ENCODE data around the gene RWDD2A.

RWDD2A gene

GRCh38 chr6:83198486-83199172, 5.5 kb downstream of the RWDD2A start:
- DNase-seq (ENCODE audit: low spot score), result no peak

DNA sequence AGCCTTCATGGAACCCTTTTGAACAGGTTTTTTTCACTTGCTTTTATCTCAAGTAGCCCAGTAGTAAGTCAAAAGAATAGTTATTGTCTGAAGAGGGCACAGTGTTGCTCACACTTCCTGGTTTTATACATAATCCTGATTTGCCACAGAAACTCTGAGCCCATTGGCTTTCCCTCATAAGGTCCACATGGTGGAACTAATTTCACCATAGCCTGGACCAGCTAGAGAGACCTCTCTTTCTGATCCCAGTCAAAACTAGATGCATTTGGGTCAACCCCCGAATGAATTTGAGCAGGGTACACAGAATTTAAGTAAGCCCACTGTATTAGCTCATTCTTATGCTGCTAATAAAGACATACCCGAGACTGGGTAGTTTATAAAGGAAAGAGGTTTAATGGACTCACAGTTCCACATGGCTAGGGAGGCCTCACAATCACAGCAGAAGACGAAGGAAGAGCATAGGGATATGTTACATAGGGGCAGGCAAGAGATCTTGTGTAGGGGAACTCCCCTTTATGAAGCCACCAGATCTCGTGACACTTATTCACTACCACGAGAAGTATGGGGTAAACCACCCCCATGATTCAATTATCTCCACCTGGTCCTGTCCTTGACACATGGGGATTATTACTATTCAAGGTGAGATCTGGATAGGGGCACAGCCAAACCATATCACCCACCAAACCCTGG, 6.2 kb downstream of the RWDD2A start:
- DNase-seq (ENCODE audit: low spot score), result no peak

DNA sequence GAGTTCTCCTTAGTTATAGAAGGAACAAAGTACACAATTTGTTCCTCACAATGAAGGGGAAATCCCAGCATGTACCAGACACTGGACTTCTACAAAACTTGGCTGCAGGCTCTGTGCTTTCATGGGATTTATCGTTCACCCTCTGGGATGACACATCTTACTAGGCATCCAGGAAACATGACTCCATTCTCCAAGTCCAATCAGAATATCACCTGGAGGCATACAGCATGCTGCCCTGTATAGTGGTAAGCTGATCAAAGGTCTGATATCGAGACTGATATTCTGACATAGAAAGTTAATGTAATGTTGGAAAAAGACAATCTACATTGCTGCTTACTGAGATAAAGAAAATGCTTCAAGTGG, 6.7 kb downstream of the RWDD2A start:
- DNase-seq (ENCODE audit: low spot score), result no peak

DNA sequence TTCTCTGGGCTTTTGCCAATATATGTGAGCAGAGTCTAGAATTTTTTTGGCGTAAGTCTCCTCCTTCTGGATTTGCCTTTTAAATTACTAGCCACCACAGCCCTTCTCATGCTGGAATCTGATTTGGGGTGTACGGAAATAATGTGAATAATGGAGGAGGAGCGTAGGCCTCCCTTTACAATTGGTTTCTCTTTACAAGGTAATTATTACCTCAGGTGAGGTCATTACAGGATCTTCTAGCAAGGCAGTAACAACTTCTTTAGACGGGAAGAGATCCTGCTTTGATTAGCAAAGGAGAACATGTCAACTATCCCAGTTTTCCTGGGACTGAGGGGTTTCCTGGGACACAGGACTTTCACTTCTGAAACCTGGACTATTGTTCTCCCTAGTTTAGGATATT, 8.9 kb downstream of the RWDD2A start:
- no peak for DNase-seq (ENCODE audit: low spot score)

DNA sequence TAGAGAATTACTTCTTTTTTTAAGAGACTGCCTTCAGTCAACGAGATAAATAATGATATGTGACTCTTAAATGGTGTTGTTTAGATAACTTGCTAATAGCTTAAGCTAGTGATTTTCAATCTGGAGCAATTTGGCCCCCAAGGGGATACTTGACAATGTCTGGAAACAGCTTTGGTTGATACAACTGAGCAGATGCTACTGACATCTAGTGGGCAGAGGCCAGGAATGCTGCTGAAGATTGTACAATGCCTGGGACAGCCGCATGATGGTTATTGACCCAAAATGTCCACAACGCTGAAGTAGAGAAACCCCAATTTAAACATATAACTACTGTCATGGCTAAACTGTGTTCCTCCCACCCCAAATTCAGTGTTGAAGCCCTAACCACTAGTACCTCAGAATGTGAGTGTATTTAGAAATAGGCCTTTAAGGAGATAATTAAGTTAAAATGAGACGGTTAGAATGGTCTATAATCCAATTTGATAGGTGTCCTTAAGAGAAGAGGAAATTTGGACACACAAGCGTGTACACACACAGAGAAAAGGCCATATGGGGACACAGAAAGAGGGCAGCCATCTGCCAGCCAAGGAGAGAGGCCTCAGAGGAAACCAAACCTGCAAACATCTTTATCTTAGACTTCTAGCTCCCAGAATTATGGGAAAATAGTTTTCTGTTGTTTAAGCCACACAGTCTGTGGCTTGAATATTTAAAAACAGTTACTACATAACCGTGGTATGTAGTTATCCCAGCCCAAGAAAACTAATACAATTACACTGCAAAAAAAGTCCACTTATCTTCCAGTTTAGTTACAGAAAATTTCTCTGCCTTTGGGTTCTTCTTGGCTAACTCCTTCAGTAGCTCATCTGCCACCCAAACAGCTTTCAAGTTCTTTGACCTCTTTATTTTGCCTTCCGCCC, 22.2 kb downstream of the RWDD2A start:
- peak; percentile 32 for DNase-seq (ENCODE audit: low spot score)

GRCh38 chr6:83216806-83217205, 23.6 kb downstream of the RWDD2A start:
- no peak for DNase-seq (ENCODE audit: low spot score)

- DNase-seq (ENCODE audit: low spot score), result no peak
These were observed 25.5 kb downstream of the RWDD2A start for GRCh38 chr6:83218646-83219045.

- no peak for DNase-seq (ENCODE audit: low spot score)
These were observed 27.0 kb downstream of the RWDD2A start for GRCh38 chr6:83220121-83220520.

DNA sequence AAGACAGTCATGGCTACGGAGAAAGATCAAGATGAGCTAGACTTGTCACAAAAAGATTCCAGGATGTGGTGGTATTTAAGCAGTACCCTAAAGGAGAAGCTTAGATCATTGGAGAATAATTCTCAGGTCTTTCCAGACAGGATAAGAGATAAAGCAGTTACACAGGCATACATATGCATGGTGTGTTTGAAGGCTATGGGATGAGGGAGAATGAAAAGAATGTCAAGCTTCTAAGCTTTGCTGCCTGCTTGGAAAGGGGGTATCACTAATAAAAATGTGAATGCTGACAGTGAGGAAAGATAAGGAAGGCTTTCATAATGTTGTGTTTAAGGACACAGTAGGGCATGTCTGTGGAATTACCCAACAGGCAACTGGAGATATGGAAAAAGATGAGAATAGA, 28.1 kb downstream of the RWDD2A start:
- no peak for DNase-seq (ENCODE audit: low spot score)

DNA sequence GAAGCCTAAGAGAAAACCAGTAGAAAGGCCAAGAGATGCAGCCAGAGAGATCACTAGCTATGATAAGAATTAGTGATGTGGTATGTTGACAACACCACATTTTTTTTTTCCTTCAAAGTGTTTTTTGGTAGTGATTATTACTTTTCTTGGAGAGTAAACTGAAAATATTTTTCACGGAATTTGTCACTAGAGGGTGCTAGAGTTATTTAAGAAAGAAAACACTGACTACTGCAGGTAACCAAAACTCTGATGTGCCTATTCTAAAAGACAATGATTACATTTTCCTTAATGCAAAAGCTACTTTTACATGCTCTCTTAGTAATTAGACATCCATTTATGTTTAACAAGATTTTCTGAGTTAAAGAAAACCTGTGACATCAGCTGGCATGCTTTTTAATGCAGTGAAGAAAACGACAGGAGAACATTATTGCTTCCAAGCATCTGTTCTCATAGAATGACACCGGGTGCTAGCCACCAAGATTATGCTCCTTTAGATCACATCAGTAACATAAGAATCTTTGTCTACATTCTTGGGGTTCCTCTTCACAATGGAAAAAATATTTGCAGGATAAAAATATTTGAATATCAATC, 28.8 kb downstream of the RWDD2A start:
- no peak for DNase-seq (ENCODE audit: low spot score)

DNA sequence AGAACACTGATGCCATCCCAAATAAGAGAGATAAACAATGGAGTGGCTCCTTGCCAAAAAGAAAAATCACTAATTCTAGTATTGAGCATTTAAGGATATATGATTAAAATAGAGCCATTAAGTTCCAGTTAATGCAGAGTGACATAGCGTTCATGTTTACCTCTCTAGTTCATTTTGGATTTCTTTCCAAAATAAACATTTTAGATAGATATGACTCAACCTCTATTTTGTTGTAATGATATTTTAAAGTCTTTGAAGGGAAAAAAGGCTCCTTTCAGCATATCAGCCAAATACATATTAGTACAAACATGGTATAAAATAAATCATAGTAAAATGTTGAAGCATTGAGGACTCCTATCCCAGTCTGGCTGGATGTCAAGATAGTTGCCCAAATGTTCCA, 33.4 kb downstream of the RWDD2A start:
- no peak for DNase-seq (ENCODE audit: low spot score)

- DNase-seq (ENCODE audit: low spot score), result no peak
These were observed 38.0 kb downstream of the RWDD2A start for GRCh38 chr6:83231146-83231545.

DNA sequence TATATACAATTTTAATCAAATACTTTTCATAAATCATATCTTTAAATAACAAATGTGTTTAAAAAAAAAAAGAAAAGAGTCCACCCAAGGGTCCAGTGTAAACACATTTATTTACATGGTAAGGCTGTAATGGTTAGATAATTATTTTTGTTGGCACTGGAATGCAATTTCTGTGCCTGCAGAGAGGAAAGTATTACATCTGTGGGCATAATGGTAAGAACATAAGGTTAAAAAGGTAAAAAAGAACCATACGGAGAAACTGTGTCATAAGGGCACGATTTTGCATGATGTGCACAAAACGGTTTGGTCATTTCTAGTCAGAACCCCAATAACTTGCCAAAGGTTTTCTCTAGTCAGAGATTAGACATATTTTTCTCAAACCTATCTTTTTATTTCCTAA, 54.3 kb downstream of the RWDD2A start:
- DNase-seq (ENCODE audit: low spot score), result no peak
